ENCODE results near the gene DDR1.

Gene DDR1

DNA sequence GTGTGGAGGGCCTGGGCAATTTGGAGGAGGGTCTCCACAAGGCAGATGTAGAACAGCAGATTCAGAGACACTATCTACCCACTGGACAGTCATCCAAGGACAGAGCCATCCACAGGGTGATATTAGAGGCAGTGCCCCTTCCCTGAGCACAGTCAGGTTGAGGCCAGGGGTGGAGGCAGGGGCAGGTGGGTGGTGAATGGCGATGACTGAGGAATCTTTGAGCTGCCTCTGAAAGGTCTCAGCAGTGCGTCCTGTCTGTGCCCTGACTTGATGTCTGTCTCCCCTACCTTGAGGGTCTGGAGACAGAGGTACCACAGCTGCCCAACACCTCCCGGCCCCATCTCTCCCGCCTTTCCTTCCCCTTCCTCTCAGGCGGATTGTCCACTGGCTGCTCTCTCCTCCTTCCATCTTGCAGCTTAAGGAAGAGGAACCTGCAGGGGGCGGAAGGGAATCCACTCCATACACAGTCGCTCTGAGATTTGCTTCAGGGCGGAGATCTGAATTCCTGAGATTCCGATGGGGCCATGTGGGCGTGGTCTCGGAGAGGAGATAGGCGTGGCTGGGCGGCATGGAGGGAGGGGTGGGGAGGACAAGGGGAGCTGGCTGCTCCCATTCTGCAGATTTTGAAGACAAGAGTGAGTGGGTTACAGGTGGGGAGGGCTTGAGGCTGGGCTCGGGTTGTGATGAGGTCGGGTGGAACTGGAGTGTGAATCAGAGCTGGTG is 58.2 kb downstream of the DDR1 start:
- DNase-seq (ENCODE audit: extremely low read depth, low read depth), result peak; percentile 45
- TF ChIP-seq, protein P1, sequence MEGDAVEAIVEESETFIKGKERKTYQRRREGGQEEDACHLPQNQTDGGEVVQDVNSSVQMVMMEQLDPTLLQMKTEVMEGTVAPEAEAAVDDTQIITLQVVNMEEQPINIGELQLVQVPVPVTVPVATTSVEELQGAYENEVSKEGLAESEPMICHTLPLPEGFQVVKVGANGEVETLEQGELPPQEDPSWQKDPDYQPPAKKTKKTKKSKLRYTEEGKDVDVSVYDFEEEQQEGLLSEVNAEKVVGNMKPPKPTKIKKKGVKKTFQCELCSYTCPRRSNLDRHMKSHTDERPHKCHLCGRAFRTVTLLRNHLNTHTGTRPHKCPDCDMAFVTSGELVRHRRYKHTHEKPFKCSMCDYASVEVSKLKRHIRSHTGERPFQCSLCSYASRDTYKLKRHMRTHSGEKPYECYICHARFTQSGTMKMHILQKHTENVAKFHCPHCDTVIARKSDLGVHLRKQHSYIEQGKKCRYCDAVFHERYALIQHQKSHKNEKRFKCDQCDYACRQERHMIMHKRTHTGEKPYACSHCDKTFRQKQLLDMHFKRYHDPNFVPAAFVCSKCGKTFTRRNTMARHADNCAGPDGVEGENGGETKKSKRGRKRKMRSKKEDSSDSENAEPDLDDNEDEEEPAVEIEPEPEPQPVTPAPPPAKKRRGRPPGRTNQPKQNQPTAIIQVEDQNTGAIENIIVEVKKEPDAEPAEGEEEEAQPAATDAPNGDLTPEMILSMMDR (IDR thresholded peaks at IDR 0.05; ENCODE audit: low read depth, low read length), result peak; percentile 64

DNA sequence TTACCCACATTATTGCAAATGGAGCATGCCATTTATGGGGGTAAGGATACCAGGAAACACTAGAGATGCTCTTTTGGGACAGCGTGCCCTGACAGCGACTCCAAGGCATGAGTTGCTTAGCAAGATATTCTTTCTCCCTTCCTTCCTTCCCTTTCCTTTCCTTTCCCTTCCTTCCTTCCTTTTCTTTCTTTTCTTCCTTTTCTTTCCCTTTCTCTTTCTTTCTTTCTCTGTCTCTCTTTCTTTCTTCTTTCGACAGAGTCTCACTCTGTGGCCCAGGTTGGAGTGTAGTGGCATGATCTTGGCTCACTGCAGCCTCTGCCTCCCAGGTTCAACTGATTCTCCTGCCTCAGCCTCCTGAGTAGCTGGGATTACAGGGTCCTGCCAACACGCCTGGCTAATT is 59.7 kb downstream of the DDR1 start:
- no peak for DNase-seq (ENCODE audit: extremely low read depth, low read depth)
- TF ChIP-seq, protein P1 (IDR thresholded peaks at IDR 0.05; ENCODE audit: low read depth, low read length), result no peak

DNA sequence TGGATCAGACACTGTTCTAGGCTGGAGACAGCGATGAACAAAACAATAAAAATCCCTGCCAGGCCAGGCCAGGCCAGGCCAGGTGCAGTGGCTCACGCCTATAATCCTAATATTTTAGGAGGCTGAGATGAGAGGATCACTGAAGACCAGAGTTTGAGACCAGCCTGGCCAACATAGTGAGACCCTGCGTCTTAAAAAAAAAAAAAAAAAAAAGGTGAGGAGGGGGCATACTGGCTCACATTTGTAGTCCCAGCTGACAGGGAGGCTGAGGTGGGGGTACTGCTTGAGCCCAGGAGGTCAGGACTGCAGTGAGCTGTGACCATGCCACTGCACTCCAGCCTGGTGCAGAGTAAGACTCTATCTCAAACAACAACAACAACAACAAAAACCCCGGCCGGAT is 61.0 kb downstream of the DDR1 start:
- TF ChIP-seq, protein P1 (IDR thresholded peaks at IDR 0.05; ENCODE audit: low read depth, low read length), result no peak
- no peak for DNase-seq (ENCODE audit: extremely low read depth, low read depth)

DNA sequence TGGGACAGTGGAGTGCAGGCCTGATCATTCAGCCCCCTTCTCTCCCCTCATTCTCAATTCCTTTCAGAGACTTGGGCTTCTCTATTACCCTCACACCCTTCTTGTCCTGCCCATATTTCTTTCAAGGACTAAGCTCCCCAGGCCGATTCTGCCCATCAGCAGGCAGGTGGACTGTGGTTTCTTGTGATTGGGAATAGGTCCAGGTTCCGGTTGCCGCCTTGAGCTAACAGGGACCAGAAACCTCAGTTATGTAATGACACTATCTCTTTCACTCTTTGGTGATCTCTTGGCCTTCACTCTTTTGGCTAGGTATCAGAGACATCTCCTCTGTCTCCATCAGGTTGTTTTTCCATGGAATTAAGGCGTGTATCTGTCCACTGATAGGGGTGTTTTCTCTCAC is 62.9 kb downstream of the DDR1 start:
- TF ChIP-seq, protein P1 (IDR thresholded peaks at IDR 0.05; ENCODE audit: low read depth, low read length), result no peak
- no peak for DNase-seq (ENCODE audit: extremely low read depth, low read depth)

DNA sequence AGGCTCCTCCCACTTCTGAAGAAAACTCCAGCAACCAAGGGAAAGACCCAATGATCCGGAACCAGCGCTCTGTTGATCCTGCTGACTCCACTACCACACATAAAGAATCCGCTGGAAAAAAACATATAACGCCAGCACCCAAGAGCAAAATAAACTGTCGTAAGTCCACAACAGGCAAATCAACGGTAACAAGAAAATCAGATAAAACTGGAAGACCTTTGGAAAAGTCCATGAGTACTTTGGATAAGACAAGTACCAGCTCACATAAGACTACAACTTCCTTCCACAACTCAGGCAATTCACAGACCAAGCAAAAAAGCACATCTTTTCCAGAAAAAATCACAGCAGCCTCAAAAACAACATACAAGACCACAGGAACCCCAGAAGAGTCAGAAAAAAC is 64.5 kb downstream of the DDR1 start:
- no peak for DNase-seq (ENCODE audit: extremely low read depth, low read depth)
- TF ChIP-seq, protein P1 (IDR thresholded peaks at IDR 0.05; ENCODE audit: low read depth, low read length), result no peak

Measured in AG09319 (cell line).